ENCODE measurements around the gene HACL1.

- TF ChIP-seq POLR2A (IDR thresholded peaks at IDR 0.05; ENCODE audit: low read length) (no peak), GATA1 (IDR thresholded peaks at IDR 0.05; ENCODE audit: low read depth, low read length) (no peak)
Observed at GRCh38 chr3:15541371-15541770, 60.0 kb downstream of the HACL1 start.

Measured in erythroblast (primary cell).